DND-41 (cell line): ENCODE results near the gene MYO5A.

Experiments used
- ATAC-seq: fragments of 200-7000 bp; cut with Tn5 transposase; 3 replicates; pipeline ENCODE4 v1.9.1; 2021; ENCODE audit warnings: low read depth; ENCODE audit not compliant: insufficient read depth
- DNase-seq: peaks from one replicate; pipeline ENCODE4 v3.0.0-alpha.2; 2020
- H2AFZ ChIP-seq: 2 replicates; pipeline ENCODE4 v1.6.0; 2012; ENCODE audit warnings: low read depth, low read length
- H3K27ac ChIP-seq: 2 replicates; pipeline ENCODE4 v1.5.1; 2012; ENCODE audit warnings: low read length, inconsistent platforms
- H3K27me3 ChIP-seq: fragments of 200-600 bp; sonication (generic); 2 replicates; pipeline ENCODE4 v1.6.0; 2012; ENCODE audit warnings: low read length, mild to moderate bottlenecking, inconsistent platforms; ENCODE audit not compliant: insufficient read depth, poor library complexity
- H3K36me3 ChIP-seq: 2 replicates; pipeline ENCODE4 v1.5.1; 2012; ENCODE audit warnings: low read length, inconsistent platforms; ENCODE audit not compliant: insufficient read depth
- H3K4me1 ChIP-seq: 2 replicates; pipeline ENCODE4 v1.5.1; 2012; ENCODE audit warnings: mild to moderate bottlenecking, low read length; ENCODE audit not compliant: insufficient read depth
- H3K4me2 ChIP-seq: 2 replicates; pipeline ENCODE4 v1.6.0; 2012; ENCODE audit warnings: mild to moderate bottlenecking, moderate library complexity, low read length, inconsistent platforms; ENCODE audit not compliant: insufficient read depth
- H3K4me3 ChIP-seq, 2 experiments: fragments of 200-600 bp in 1 of 2; shearing (Covaris generic) in 1 of 2; 2 replicates each; pipeline ENCODE4 v1.5.1; 2012 to 2016; ENCODE audit warnings: inconsistent platforms in 2 of 2, low read length in 2 of 2, mild to moderate bottlenecking in 2 of 2, low read depth in 1 of 2, moderate library complexity in 1 of 2
- H3K79me2 ChIP-seq: 2 replicates; pipeline ENCODE4 v1.6.0; 2012; ENCODE audit warnings: low read length, inconsistent platforms; ENCODE audit not compliant: insufficient read depth
- H3K9ac ChIP-seq: 2 replicates; pipeline ENCODE4 v1.6.0; 2012; ENCODE audit warnings: low read depth, mild to moderate bottlenecking, inconsistent platforms, low read length, moderate library complexity
- H3K9me3 ChIP-seq: 2 replicates; pipeline ENCODE4 v1.5.1; 2012; ENCODE audit warnings: low read length, moderate library complexity, mild to moderate bottlenecking, inconsistent platforms; ENCODE audit not compliant: insufficient read depth, severe bottlenecking
- H4K20me1 ChIP-seq: 2 replicates; pipeline ENCODE4 v1.6.0; 2012; ENCODE audit warnings: low read length; ENCODE audit not compliant: insufficient read depth
- CTCF ChIP-seq: IDR thresholded peaks from 2 replicates; pipeline ENCODE4 v1.5.1; 2012; ENCODE audit warnings: borderline replicate concordance, low read length, moderate library complexity, mild to moderate bottlenecking; ENCODE audit not compliant: poor library complexity, severe bottlenecking; ENCODE audit errors: extremely low read depth
- EZH2 ChIP-seq: IDR thresholded peaks from 3 replicates; pipeline ENCODE4 v1.6.1; 2012; ENCODE audit warnings: borderline replicate concordance, low read depth, mild to moderate bottlenecking, moderate library complexity, low read length, inconsistent platforms; ENCODE audit not compliant: severe bottlenecking

Gene MYO5A

GRCh38 chr15:52303093-52303772 lies 225.4 kb downstream of the MYO5A start:
- H2AFZ ChIP-seq: no peak overlapping the region
- no peak overlapping the region for H3K4me3 ChIP-seq
- H3K4me2 ChIP-seq: no peak overlapping the region
- no peaks in the 10 kb centered on the region for H3K36me3 ChIP-seq
- H3K9me3 ChIP-seq: no peaks in the 10 kb centered on the region
- no peaks in the 10 kb centered on the region for H3K27me3 ChIP-seq
- no peaks in the 10 kb centered on the region for H4K20me1 ChIP-seq
- no peak overlapping the region for H3K9ac ChIP-seq
- H3K4me1 ChIP-seq: no peaks in the 10 kb centered on the region
- DNase-seq: no peak
- no peak overlapping the region for H3K27ac ChIP-seq
- ATAC-seq: no peak
- H3K79me2 ChIP-seq: no peaks in the 10 kb centered on the region
- TF ChIP-seq CTCF: no peak
- no peak for TF ChIP-seq EZH2

- ATAC-seq (no peak), DNase-seq (no peak)
- H3K9me3 ChIP-seq: no peaks in the 10 kb centered on the region
- H4K20me1 ChIP-seq: no peaks in the 10 kb centered on the region
- no peak overlapping the region for H3K4me3 ChIP-seq
- no peaks in the 10 kb centered on the region for H3K4me1 ChIP-seq
- H3K36me3 ChIP-seq: no peaks in the 10 kb centered on the region
- H2AFZ ChIP-seq: no peak overlapping the region
- TF ChIP-seq EZH2 (no peak), CTCF (no peak)
- no peaks in the 10 kb centered on the region for H3K27me3 ChIP-seq
- no peaks in the 10 kb centered on the region for H3K79me2 ChIP-seq
- H3K9ac ChIP-seq: no peak overlapping the region
- no peak overlapping the region for H3K4me2 ChIP-seq
- no peak overlapping the region for H3K27ac ChIP-seq
These were observed 227.3 kb downstream of the MYO5A start for GRCh38 chr15:52301265-52301847.

GRCh38 chr15:52295421-52296001 lies 233.2 kb downstream of the MYO5A start, which contains the start of gene MYO5C:
Gene MYO5C, minus strand, starts transcription at chr15:52295804. Its CDS starts 168 bp downstream, at chr15:52295636.
- DNase-seq: no peak

More at GRCh38 chr15:52295421-52296001, 233.2 kb downstream of the MYO5A start, which contains the start of gene MYO5C:
- TF ChIP-seq CTCF (no peak), EZH2 (no peak)
- H3K9ac ChIP-seq: no peak within 1 kb of the TSS
- no peak within 1 kb of the TSS for H2AFZ ChIP-seq
- no peak for ATAC-seq
- H3K79me2 ChIP-seq: no peaks in the 10 kb centered on the region
- no peaks in the 10 kb centered on the region for H4K20me1 ChIP-seq
- no peak within 1 kb of the TSS for H3K4me3 ChIP-seq
- no peaks in the 10 kb centered on the region for H3K4me1 ChIP-seq
- H3K27me3 ChIP-seq: no peaks in the 10 kb centered on the region
- H3K9me3 ChIP-seq: no peaks in the 10 kb centered on the region
- H3K36me3 ChIP-seq: no peaks in the 10 kb centered on the region
- no peak within 1 kb of the TSS for H3K4me2 ChIP-seq
- no peak within 1 kb of the TSS for H3K27ac ChIP-seq
